ENCODE results near the gene KRT10. TPM values are rescaled to one million over a fixed set of nuclear protein-coding genes. Genes with fewer than 3 reads are reported as not detected.
A peak's percentile ranks its signal among the peaks of the same experiment; 100 is the strongest.

KRT10 gene
- total and polyA plus RNA-seq, 4 donors: 4.3 to 65.0 (median 40.0) TPM

DNA sequence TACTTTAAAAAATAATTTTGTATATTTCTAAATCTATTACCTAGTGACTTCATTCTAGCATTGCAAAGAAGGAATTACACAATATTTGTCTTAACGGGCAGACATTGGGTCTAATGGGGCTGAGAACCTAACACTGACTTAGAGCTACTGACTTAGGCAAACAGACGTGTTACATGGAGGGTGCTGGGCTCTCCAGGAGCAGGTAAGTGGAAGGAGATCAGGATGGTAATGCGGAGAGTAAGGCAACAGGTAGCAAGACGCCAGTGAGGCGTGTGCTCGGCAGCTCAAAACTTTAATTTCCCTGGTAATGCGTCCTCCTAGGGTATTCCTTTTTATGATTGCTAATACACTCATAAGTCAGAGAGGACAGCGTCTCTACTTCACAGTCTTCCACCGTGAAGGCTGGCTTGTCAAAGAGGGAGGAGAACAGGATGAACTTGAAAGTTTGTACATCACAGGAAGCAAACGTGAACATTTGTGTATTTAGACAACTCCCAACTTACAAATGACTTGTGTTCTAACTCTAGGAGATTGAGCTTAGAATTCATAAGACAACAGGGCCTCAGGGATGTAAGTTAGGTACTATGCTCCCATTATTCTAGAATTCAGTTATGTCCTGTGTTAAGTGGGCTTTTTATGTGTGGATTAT is 27.3 kb downstream of the KRT10 start:
- H3K9me3 ChIP-seq (ENCODE audit: control insufficient read depth, insufficient read depth, low read length): no peaks in the 10 kb centered on the region
- 80% methylated on average over 1 of the region's 10 CpGs for WGBS (ENCODE audit: insufficient coverage)
- no peak for DNase-seq (ENCODE audit: low read depth in 4 of 6, low spot score in 6 of 6)
- H3K27me3 ChIP-seq (ENCODE audit: control insufficient read depth, insufficient read depth, low read length): peaks cover 13% of the 10 kb centered on the region
- H3K27ac ChIP-seq (ENCODE audit: low read depth, low read length): no peak overlapping the region
- H3K36me3 ChIP-seq (ENCODE audit: control insufficient read depth, insufficient read depth, low read length): no peaks in the 10 kb centered on the region
- no peaks in the 10 kb centered on the region for H3K4me1 ChIP-seq (ENCODE audit: control insufficient read depth, insufficient read depth, low read length)
- H3K4me3 ChIP-seq (ENCODE audit: low read depth, low read length): no peak overlapping the region

GRCh38 chr17:40794466-40794865 is 27.9 kb downstream of the KRT10 start:
- Histone ChIP-seq H3K4me3 (ENCODE audit: low read depth, low read length) (no peak overlapping the region), H3K9me3 (ENCODE audit: control insufficient read depth, insufficient read depth, low read length) (no peaks in the 10 kb centered on the region), H3K27me3 (ENCODE audit: control insufficient read depth, insufficient read depth, low read length) (peaks cover 8% of the 10 kb centered on the region), H3K27ac (ENCODE audit: low read depth, low read length) (no peak overlapping the region), H3K36me3 (ENCODE audit: control insufficient read depth, insufficient read depth, low read length) (no peaks in the 10 kb centered on the region), H3K4me1 (ENCODE audit: control insufficient read depth, insufficient read depth, low read length) (no peaks in the 10 kb centered on the region)
- peak in 1 of 6 donors; percentile 4 for DNase-seq (ENCODE audit: low read depth in 4 of 6, low spot score in 6 of 6)
- no CpG with 5 or more reads among the region's 2 CpGs for WGBS (ENCODE audit: insufficient coverage)

GRCh38 chr17:40793832-40794231 is 28.6 kb downstream of the KRT10 start:
- Histone ChIP-seq H3K4me1 (ENCODE audit: control insufficient read depth, insufficient read depth, low read length) (no peaks in the 10 kb centered on the region), H3K27ac (ENCODE audit: low read depth, low read length) (no peak overlapping the region), H3K4me3 (ENCODE audit: low read depth, low read length) (no peak overlapping the region), H3K9me3 (ENCODE audit: control insufficient read depth, insufficient read depth, low read length) (no peaks in the 10 kb centered on the region), H3K36me3 (ENCODE audit: control insufficient read depth, insufficient read depth, low read length) (no peaks in the 10 kb centered on the region), H3K27me3 (ENCODE audit: control insufficient read depth, insufficient read depth, low read length) (peaks cover 6% of the 10 kb centered on the region)
- DNase-seq (ENCODE audit: low read depth in 4 of 6, low spot score in 6 of 6): peak in 1 of 6 donors; percentile 63
- WGBS (ENCODE audit: insufficient coverage): 48% methylated on average over 9 of the region's 10 CpGs

DNA sequence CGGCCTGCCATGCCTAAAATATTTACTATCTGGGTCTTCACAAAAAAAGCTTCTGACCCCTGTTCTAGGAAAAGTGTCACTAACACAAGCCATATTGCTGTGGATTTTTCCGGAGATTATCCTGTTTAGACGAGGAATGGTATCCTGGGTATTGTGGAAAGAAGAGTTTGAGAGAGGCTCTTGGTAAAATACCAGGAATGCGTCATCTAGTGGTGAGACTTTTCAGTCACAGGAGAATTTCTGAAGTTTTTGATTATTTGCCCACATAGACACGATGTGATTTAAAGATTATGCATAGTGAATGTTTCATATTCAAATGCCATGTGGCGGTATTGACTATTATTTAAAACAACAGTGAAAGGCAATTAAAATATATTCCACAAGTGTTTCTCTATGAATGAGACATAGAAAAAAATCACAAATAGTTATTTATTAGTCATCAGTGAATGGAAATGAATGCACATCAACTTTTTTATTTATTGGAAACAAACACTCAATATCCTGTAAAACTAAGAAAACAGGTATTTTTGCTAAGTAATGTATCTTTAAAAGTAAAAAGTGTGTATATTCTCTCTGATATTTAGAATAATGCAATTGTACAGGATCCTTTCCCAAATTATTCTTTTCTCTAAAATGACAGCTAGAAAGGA is 30.5 kb downstream of the KRT10 start:
- Histone ChIP-seq H3K9me3 (ENCODE audit: control insufficient read depth, insufficient read depth, low read length) (no peaks in the 10 kb centered on the region), H3K27me3 (ENCODE audit: control insufficient read depth, insufficient read depth, low read length) (peaks cover 2% of the 10 kb centered on the region), H3K4me1 (ENCODE audit: control insufficient read depth, insufficient read depth, low read length) (no peaks in the 10 kb centered on the region), H3K4me3 (ENCODE audit: low read depth, low read length) (no peak overlapping the region), H3K27ac (ENCODE audit: low read depth, low read length) (no peak overlapping the region), H3K36me3 (ENCODE audit: control insufficient read depth, insufficient read depth, low read length) (no peaks in the 10 kb centered on the region)
- peak in 3 of 6 donors; percentile 5 to 68 (median 50) for DNase-seq (ENCODE audit: low read depth in 4 of 6, low spot score in 6 of 6)
- no CpG with 5 or more reads among the region's 6 CpGs for WGBS (ENCODE audit: insufficient coverage)

- no peaks in the 10 kb centered on the region for H3K36me3 ChIP-seq (ENCODE audit: control insufficient read depth, insufficient read depth, low read length)
- whole genome bisulfite sequencing (ENCODE audit: insufficient coverage): 86% methylated on average over 1 of the region's 1 CpG
- H3K9me3 ChIP-seq (ENCODE audit: control insufficient read depth, insufficient read depth, low read length): no peaks in the 10 kb centered on the region
- H3K27me3 ChIP-seq (ENCODE audit: control insufficient read depth, insufficient read depth, low read length): no peaks in the 10 kb centered on the region
- H3K4me3 ChIP-seq (ENCODE audit: low read depth, low read length): no peak overlapping the region
- no peak overlapping the region for H3K27ac ChIP-seq (ENCODE audit: low read depth, low read length)
- DNase-seq (ENCODE audit: low read depth in 4 of 6, low spot score in 6 of 6): peak in 1 of 6 donors; percentile 21
- no peaks in the 10 kb centered on the region for H3K4me1 ChIP-seq (ENCODE audit: control insufficient read depth, insufficient read depth, low read length)
Measured at GRCh38 chr17:40791111-40791510, 31.3 kb downstream of the KRT10 start.

- DNase-seq (ENCODE audit: low read depth in 4 of 6, low spot score in 6 of 6): no peak
- no peaks in the 10 kb centered on the region for H3K36me3 ChIP-seq (ENCODE audit: control insufficient read depth, insufficient read depth, low read length)
- H3K9me3 ChIP-seq (ENCODE audit: control insufficient read depth, insufficient read depth, low read length): no peaks in the 10 kb centered on the region
- H3K4me1 ChIP-seq (ENCODE audit: control insufficient read depth, insufficient read depth, low read length): no peaks in the 10 kb centered on the region
- no CpG with 5 or more reads among the region's 4 CpGs for WGBS (ENCODE audit: insufficient coverage)
- no peak within 1 kb of the TSS for H3K27ac ChIP-seq (ENCODE audit: low read depth, low read length)
- H3K4me3 ChIP-seq (ENCODE audit: low read depth, low read length): no peak within 1 kb of the TSS
- peaks cover 14% of the 10 kb centered on the region for H3K27me3 ChIP-seq (ENCODE audit: control insufficient read depth, insufficient read depth, low read length)
Measured at GRCh38 chr17:40782450-40782849, 40.0 kb downstream of the KRT10 start, which contains the start of gene KRT27. KRT27 (minus strand) TSS chr17:40782550; CDS start chr17:40782493, 57 bp downstream.

DNA sequence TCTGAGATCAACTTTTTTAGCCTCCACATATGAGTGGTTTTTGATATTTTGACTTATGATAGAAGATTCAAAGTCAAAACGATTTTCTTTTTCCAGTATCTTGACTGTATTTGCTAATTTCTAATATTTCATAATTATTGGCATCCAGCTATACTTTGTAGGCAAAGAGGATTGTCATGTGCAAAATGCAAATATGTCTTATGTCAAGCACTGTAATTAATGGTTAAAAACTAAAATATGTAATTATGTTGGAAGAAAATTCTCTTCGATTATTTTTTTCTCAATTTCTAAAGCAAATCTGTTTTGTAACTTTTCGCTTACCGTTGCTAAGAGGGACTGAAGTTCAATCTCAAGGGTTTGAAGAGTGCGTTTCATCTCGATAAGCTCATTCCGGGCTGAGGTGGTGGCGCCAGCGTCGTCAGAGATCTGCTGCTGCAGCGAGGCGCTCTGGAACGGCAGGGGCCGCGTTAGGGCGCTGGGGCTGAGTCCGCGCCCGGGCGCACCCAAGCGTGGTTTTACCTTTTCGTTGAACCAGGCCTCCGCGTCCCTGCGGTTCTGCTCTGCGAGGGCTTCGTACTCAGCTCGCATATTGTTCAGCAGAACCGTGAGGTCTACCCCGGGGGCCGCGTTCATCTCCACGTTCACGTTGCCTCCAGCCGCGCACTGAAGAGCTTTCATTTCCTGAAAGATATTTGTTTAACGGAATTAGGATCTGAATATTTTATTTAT is 43.1 kb downstream of the KRT10 start:
- peak in 1 of 6 donors; percentile 9 for DNase-seq (ENCODE audit: low read depth in 4 of 6, low spot score in 6 of 6)
- Histone ChIP-seq H3K27me3 (ENCODE audit: control insufficient read depth, insufficient read depth, low read length) (peaks cover 14% of the 10 kb centered on the region), H3K9me3 (ENCODE audit: control insufficient read depth, insufficient read depth, low read length) (no peaks in the 10 kb centered on the region), H3K27ac (ENCODE audit: low read depth, low read length) (no peak overlapping the region), H3K4me1 (ENCODE audit: control insufficient read depth, insufficient read depth, low read length) (no peaks in the 10 kb centered on the region), H3K4me3 (ENCODE audit: low read depth, low read length) (peak overlapping the region; percentile 19), H3K36me3 (ENCODE audit: control insufficient read depth, insufficient read depth, low read length) (no peaks in the 10 kb centered on the region)
- WGBS (ENCODE audit: insufficient coverage): 21% methylated on average over 35 of the region's 37 CpGs

- Histone ChIP-seq H3K4me3 (ENCODE audit: low read depth, low read length) (no peak overlapping the region), H3K27me3 (ENCODE audit: control insufficient read depth, insufficient read depth, low read length) (peaks cover 14% of the 10 kb centered on the region), H3K4me1 (ENCODE audit: control insufficient read depth, insufficient read depth, low read length) (no peaks in the 10 kb centered on the region), H3K27ac (ENCODE audit: low read depth, low read length) (no peak overlapping the region), H3K36me3 (ENCODE audit: control insufficient read depth, insufficient read depth, low read length) (no peaks in the 10 kb centered on the region), H3K9me3 (ENCODE audit: control insufficient read depth, insufficient read depth, low read length) (no peaks in the 10 kb centered on the region)
- WGBS (ENCODE audit: insufficient coverage): 72% methylated on average over 2 of the region's 5 CpGs
- DNase-seq (ENCODE audit: low read depth in 4 of 6, low spot score in 6 of 6): no peak
Measured at GRCh38 chr17:40778461-40778860, 44.0 kb downstream of the KRT10 start.

DNA sequence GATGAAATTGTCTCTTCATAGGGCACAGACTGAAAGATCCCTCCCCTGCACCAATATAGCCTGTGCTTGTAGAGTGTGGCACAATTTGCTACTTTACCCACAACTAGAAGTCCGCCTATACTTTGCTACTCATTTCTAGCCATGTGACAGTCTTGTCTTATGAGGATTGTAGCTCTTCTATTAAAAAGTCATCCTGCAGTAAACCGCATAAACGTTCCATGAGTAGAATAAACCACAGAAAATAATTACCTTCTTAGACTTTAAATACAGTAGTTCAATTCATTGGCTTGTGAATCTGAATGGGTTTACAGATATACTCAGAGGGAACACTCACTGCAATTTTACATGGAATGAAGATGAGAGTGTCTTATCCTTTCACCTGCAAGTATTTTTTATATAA is 44.4 kb downstream of the KRT10 start:
- no peaks in the 10 kb centered on the region for H3K9me3 ChIP-seq (ENCODE audit: control insufficient read depth, insufficient read depth, low read length)
- no peaks in the 10 kb centered on the region for H3K36me3 ChIP-seq (ENCODE audit: control insufficient read depth, insufficient read depth, low read length)
- peaks cover 14% of the 10 kb centered on the region for H3K27me3 ChIP-seq (ENCODE audit: control insufficient read depth, insufficient read depth, low read length)
- H3K4me3 ChIP-seq (ENCODE audit: low read depth, low read length): no peak overlapping the region
- H3K27ac ChIP-seq (ENCODE audit: low read depth, low read length): no peak overlapping the region
- no peak for DNase-seq (ENCODE audit: low read depth in 4 of 6, low spot score in 6 of 6)
- no CpG with 5 or more reads among the region's 3 CpGs for WGBS (ENCODE audit: insufficient coverage)
- H3K4me1 ChIP-seq (ENCODE audit: control insufficient read depth, insufficient read depth, low read length): no peaks in the 10 kb centered on the region

Data from spinal cord (tissue), 10 donors.